HepG2 (cell line): Measurements from ENCODE around the gene POLN. TPM values are rescaled to one million over a fixed set of nuclear protein-coding genes. Genes with fewer than 3 reads are reported as not detected.

ENCODE experiments used
- GATAD2A ChIP-seq: IDR thresholded peaks from 2 replicates; pipeline ENCODE4 v1.6.1; 2016
- KDM1A ChIP-seq: IDR thresholded peaks from 2 replicates; pipeline ENCODE4 v1.6.1; 2016; ENCODE audit warnings: missing compliant biosample characterization
- KDM6A ChIP-seq: IDR thresholded peaks from 2 replicates; pipeline ENCODE4 v1.6.1; 2016; ENCODE audit warnings: low read depth
- SOX5 ChIP-seq: IDR thresholded peaks from 2 replicates; pipeline ENCODE4 v1.6.1; 2016; ENCODE audit warnings: borderline replicate concordance
- STAT6 ChIP-seq: sonication (generic); formaldehyde crosslinking; IDR thresholded peaks from 2 replicates; pipeline ENCODE4 v1.4.0; 2020; ENCODE audit warnings: missing genetic modification reagents, mild to moderate bottlenecking, borderline replicate concordance
- TBL1XR1 ChIP-seq: fragments of 150-350 bp; IDR thresholded peaks from 2 replicates; pipeline ENCODE4 v1.6.1; 2014; ENCODE audit warnings: borderline replicate concordance, low read length; ENCODE audit not compliant: partially characterized antibody
- U2AF2 ChIP-seq: fragments of 200-400 bp; formaldehyde crosslinking; IDR thresholded peaks from 2 replicates; pipeline ENCODE4 v1.6.1; 2017; ENCODE audit warnings: low read depth, mild to moderate bottlenecking, low read length
- YY1 ChIP-seq: IDR thresholded peaks from 2 replicates; pipeline ENCODE4 v1.6.1; 2011; ENCODE audit warnings: low read length, low read depth, moderate library complexity, mild to moderate bottlenecking; ENCODE audit not compliant: insufficient read depth, insufficient replicate concordance
- ZBTB8A ChIP-seq: sonication (generic); formaldehyde crosslinking; IDR thresholded peaks from 2 replicates; pipeline ENCODE4 v1.4.0; 2020; ENCODE audit warnings: mild to moderate bottlenecking, low read depth, missing genetic modification reagents, borderline replicate concordance
- ZMYM2 ChIP-seq: sonication (generic); formaldehyde crosslinking; IDR thresholded peaks from 2 replicates; pipeline ENCODE4 v1.8.0; 2022; ENCODE audit warnings: mild to moderate bottlenecking, missing genetic modification reagents
- ZNF33A ChIP-seq: sonication (generic); formaldehyde crosslinking; IDR thresholded peaks from 2 replicates; pipeline ENCODE4 v1.5.1; 2020; ENCODE audit warnings: missing genetic modification reagents, mild to moderate bottlenecking, moderate library complexity, borderline replicate concordance
- ZNF615 ChIP-seq: sonication (generic); formaldehyde crosslinking; IDR thresholded peaks from 2 replicates; pipeline ENCODE4 v1.5.0; 2020; ENCODE audit warnings: mild to moderate bottlenecking, missing genetic modification reagents, borderline replicate concordance
- ZNF772 ChIP-seq: sonication (generic); formaldehyde crosslinking; IDR thresholded peaks from 2 replicates; pipeline ENCODE4 v1.5.0; 2020; ENCODE audit warnings: mild to moderate bottlenecking, missing genetic modification reagents
- ZNF780A ChIP-seq: sonication (generic); formaldehyde crosslinking; IDR thresholded peaks from 2 replicates; pipeline ENCODE4 v1.8.0; 2022; ENCODE audit warnings: mild to moderate bottlenecking, missing genetic modification reagents, moderate library complexity
- ZNF878 ChIP-seq: sonication (generic); formaldehyde crosslinking; IDR thresholded peaks from 2 replicates; pipeline ENCODE4 v1.8.1; 2023; ENCODE audit warnings: mild to moderate bottlenecking, missing genetic modification reagents, moderate library complexity
- polyA plus RNA-seq, 8 experiments: library from polyadenylated mRNA; depleted of rRNA in 3 of 8; stranded (reverse) in 7 of 8; unstranded in 1 of 8; fragments of >200 nt; fragmentation: Illumina TruSeq in 4 of 8; extraction: Trizol in 4 of 8; gene quantifications; 2 replicates each; pipeline versions ENCODE4 v1.2.1 to v1.2.3, GENCODE V29; 2011 to 2016; ENCODE audit warnings: low read depth in 4 of 8, missing spikeins in 1 of 8, mixed read lengths in 1 of 8; ENCODE audit not compliant: insufficient read depth in 1 of 8
- total RNA-seq, 5 experiments: library from RNA; depleted of rRNA; stranded (reverse); fragments of >200 nt; fragmentation: Illumina TruSeq; extraction: Trizol; gene quantifications; 2 replicates each; pipeline ENCODE4 v1.2.3, GENCODE V29; 2016; ENCODE audit warnings: low read depth in 1 of 5
- TF ChIP-seq, protein P1 (sequence below): sonication (generic); formaldehyde crosslinking; IDR thresholded peaks from 2 replicates; pipeline ENCODE4 v1.4.0; 2020; ENCODE audit warnings: missing genetic modification reagents
- TF ChIP-seq, protein P2 (sequence below), 2 experiments: sonication (generic) in 1 of 2; formaldehyde crosslinking in 1 of 2; IDR thresholded peaks; 2 replicates each; pipeline versions ENCODE4 v1.4.0 to v1.6.1; 2016 to 2020; ENCODE audit warnings: borderline replicate concordance in 1 of 2, low read depth in 1 of 2, mild to moderate bottlenecking in 1 of 2, missing genetic modification reagents in 1 of 2

Gene POLN
- total and polyA plus RNA-seq, 2 of the 13 experiments (the other 11 are each of a cell fraction or from before 2014, with no cell fraction given): 0.93 to 1.5 TPM

DNA sequence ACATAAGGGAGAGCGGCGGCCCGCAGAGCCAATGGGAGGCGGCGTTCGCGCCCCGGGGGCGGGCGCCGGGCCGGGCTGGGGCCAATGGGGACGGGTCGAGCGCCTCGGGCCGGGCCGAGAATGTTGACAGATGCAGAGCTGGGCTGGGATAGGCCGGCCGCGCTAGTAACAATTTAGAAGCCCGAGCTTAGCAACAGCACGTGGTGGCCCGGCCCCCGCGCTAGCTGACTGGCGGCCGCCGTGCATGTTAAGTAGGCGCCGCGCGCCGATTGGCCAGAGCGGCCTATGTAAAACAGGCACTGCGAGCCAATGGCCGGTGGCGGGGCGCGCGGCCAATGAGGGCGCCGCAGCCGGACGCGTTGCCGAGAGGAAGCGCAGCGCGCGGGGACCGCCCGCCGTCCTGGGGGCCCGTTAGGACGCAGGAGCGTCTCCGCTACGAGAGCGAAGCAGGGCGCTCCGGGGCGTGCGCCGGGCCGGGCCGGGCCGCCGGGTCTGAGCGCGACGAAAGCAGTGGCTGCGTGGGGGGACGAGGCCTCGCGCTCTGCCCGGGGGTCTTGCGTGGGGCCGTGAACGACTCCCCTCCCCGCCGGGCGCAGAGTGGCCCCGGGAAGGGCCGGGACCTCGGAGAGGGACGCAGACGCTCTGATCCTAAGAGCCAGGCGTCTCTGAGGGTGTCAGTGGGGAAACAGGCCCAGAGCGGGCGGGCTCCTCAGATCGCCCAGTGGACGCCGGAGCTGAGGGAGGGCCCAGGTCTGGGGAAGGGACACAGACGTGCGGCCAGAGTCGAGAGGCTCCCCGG, 20.4 kb upstream of the POLN start (continued):
- TF ChIP-seq, protein P1, sequence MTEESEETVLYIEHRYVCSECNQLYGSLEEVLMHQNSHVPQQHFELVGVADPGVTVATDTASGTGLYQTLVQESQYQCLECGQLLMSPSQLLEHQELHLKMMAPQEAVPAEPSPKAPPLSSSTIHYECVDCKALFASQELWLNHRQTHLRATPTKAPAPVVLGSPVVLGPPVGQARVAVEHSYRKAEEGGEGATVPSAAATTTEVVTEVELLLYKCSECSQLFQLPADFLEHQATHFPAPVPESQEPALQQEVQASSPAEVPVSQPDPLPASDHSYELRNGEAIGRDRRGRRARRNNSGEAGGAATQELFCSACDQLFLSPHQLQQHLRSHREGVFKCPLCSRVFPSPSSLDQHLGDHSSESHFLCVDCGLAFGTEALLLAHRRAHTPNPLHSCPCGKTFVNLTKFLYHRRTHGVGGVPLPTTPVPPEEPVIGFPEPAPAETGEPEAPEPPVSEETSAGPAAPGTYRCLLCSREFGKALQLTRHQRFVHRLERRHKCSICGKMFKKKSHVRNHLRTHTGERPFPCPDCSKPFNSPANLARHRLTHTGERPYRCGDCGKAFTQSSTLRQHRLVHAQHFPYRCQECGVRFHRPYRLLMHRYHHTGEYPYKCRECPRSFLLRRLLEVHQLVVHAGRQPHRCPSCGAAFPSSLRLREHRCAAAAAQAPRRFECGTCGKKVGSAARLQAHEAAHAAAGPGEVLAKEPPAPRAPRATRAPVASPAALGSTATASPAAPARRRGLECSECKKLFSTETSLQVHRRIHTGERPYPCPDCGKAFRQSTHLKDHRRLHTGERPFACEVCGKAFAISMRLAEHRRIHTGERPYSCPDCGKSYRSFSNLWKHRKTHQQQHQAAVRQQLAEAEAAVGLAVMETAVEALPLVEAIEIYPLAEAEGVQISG (CRISPR knock-in tag): peak; percentile 79
- TF ChIP-seq SOX5 (no peak; the same call in 1 of the 2 replicates), U2AF2 (no peak), ZNF780A (CRISPR knock-in tag) (no peak), STAT6 (CRISPR knock-in tag) (no peak), ZNF615 (CRISPR knock-in tag) (no peak), GATAD2A (CRISPR knock-in tag) (no peak), KDM6A (CRISPR knock-in tag) (no peak), ZNF878 (CRISPR knock-in tag) (no peak), ZNF33A (CRISPR knock-in tag) (no peak), TBL1XR1 (no peak), ZNF772 (no peak; the same call in 1 of the 2 replicates), ZBTB8A (CRISPR knock-in tag) (peak; percentile 75; the same call in 1 of the 2 replicates), KDM1A (no peak), ZMYM2 (CRISPR knock-in tag) (no peak), YY1 (peak; percentile 48)
- TF ChIP-seq, protein P2, sequence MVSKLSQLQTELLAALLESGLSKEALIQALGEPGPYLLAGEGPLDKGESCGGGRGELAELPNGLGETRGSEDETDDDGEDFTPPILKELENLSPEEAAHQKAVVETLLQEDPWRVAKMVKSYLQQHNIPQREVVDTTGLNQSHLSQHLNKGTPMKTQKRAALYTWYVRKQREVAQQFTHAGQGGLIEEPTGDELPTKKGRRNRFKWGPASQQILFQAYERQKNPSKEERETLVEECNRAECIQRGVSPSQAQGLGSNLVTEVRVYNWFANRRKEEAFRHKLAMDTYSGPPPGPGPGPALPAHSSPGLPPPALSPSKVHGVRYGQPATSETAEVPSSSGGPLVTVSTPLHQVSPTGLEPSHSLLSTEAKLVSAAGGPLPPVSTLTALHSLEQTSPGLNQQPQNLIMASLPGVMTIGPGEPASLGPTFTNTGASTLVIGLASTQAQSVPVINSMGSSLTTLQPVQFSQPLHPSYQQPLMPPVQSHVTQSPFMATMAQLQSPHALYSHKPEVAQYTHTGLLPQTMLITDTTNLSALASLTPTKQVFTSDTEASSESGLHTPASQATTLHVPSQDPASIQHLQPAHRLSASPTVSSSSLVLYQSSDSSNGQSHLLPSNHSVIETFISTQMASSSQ (IDR thresholded peaks at IDR 0.05; ENCODE audit: low read depth): no peak
- TF ChIP-seq, protein P2 (CRISPR knock-in tag; IDR thresholded peaks at IDR 0.05; ENCODE audit: borderline replicate concordance): peak; percentile 61
